Activated B cell treated with CpG ODN at 0.5 μM for 24 hours (primary cell): ENCODE data around the gene PDE1C. TPM values are rescaled to one million over a fixed set of nuclear protein-coding genes. Genes with fewer than 3 reads are reported as not detected.

ENCODE experiments used
- ATAC-seq: fragments of 200-7000 bp; cut with Tn5 transposase; one replicate; pipeline ENCODE4 v1.10.0; 2021; ENCODE audit warnings: low read depth, mild to moderate bottlenecking, moderate library complexity
- CTCF ChIA-PET: fragments of 350-600 bp; sonication (Branson Sonifier 250); formaldehyde crosslinking; loops from one replicate; lab custom pipeline; 2021; ENCODE audit warnings: antibody characterized with exemption; lab: Charles Lee
- POLR2A ChIA-PET: fragments of 350-600 bp; sonication (Branson Sonifier 250); formaldehyde crosslinking; loops from one replicate; lab custom pipeline; 2021; ENCODE audit warnings: antibody characterized with exemption; lab: Charles Lee
- DNase-seq: peaks from one replicate; pipeline ENCODE4 v3.0.0; 2022
- H3K27ac Mint-ChIP-seq: one replicate; pipeline ENCODE4 v1.8.0; 2020; ENCODE audit warnings: mixed read lengths
- H3K27me3 Mint-ChIP-seq: one replicate; pipeline ENCODE4 v1.8.0; 2021; ENCODE audit warnings: mixed read lengths
- H3K36me3 Mint-ChIP-seq: one replicate; pipeline ENCODE4 v1.8.0; 2021; ENCODE audit warnings: low read depth, mixed read lengths
- H3K4me1 Mint-ChIP-seq: one replicate; pipeline ENCODE4 v1.8.0; 2021; ENCODE audit warnings: mixed read lengths
- H3K4me3 Mint-ChIP-seq: one replicate; pipeline ENCODE4 v1.8.0; 2020; ENCODE audit warnings: mild to moderate bottlenecking, mixed read lengths
- H3K9me3 Mint-ChIP-seq: one replicate; pipeline ENCODE4 v1.8.0; 2020; ENCODE audit warnings: mixed read lengths
- intact Hi-C: fragments of 100-400 bp; cut with micrococcal nuclease; formaldehyde crosslinking; loops from one replicate; pipeline ENCODE4 v1.15.1; 2024
- total RNA-seq: library from RNA; stranded (reverse); gene quantifications from 2 replicates; pipeline ENCODE4 v1.2.3, GENCODE V29; 2022
- TF ChIP-seq, protein P1 (sequence below): fragments of 200-600 bp; IDR thresholded peaks from one replicate; pipeline ENCODE4 v1.8.0; 2022; ENCODE audit warnings: antibody characterized with exemption, mild to moderate bottlenecking

The PDE1C gene
- total RNA-seq, 1 donor from 2014 or later, result not detected

DNA sequence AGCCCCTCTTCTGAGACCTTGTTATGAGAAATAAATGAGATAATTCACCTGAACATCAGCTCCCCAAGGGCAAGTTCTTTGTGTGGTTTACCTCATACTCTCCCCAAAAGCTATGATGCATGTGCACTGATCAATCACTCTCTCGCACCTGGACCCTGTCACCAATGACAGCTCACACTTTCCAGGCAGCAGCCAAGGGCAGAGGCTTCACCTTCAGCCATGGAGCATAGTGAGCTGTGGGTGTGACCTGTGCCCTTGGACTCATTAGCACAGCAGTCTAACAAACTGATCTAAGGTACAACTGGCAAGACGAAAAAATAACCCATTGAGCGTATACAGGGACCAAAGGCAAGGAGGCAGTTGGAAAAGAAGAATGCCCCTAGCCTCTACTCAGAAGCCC, 17.0 kb downstream of the PDE1C start:
- TF ChIP-seq, protein P1, sequence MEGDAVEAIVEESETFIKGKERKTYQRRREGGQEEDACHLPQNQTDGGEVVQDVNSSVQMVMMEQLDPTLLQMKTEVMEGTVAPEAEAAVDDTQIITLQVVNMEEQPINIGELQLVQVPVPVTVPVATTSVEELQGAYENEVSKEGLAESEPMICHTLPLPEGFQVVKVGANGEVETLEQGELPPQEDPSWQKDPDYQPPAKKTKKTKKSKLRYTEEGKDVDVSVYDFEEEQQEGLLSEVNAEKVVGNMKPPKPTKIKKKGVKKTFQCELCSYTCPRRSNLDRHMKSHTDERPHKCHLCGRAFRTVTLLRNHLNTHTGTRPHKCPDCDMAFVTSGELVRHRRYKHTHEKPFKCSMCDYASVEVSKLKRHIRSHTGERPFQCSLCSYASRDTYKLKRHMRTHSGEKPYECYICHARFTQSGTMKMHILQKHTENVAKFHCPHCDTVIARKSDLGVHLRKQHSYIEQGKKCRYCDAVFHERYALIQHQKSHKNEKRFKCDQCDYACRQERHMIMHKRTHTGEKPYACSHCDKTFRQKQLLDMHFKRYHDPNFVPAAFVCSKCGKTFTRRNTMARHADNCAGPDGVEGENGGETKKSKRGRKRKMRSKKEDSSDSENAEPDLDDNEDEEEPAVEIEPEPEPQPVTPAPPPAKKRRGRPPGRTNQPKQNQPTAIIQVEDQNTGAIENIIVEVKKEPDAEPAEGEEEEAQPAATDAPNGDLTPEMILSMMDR, result no peak
- intact Hi-C loops, result no loop called here
- no peaks in the 10 kb centered on the region for H3K9me3 Mint-ChIP-seq
- no peaks in the 10 kb centered on the region for H3K27me3 Mint-ChIP-seq
- H3K27ac Mint-ChIP-seq, result no peak overlapping the region
- H3K4me3 Mint-ChIP-seq, result no peak overlapping the region
- H3K36me3 Mint-ChIP-seq, result no peaks in the 10 kb centered on the region
- no peak for DNase-seq
- H3K4me1 Mint-ChIP-seq, result peaks cover 10% of the 10 kb centered on the region
- CTCF ChIA-PET, result no interaction called here
- POLR2A ChIA-PET, result no interaction called here
- no peak for ATAC-seq

DNA sequence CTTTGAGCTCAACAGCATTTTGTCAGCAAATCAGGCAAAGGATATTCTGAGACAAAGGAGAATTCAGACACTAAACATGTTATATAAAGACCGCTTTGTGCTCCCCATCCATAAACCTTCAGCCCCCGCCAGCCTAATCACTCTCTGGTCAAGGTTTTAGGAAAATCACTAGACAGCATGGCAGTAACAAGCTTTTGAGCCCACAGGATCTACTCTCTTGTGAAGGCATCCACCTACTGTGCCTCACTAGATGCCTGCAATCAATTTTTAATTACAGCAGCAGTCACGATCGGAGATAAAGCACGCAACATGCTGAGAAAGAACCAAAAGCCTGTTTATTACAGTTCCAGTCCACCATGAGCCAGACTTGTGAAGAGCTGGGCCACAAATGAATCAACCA, 19.1 kb downstream of the PDE1C start:
- H3K4me1 Mint-ChIP-seq, result peaks cover 10% of the 10 kb centered on the region
- no peak overlapping the region for H3K27ac Mint-ChIP-seq
- no peaks in the 10 kb centered on the region for H3K27me3 Mint-ChIP-seq
- CTCF ChIA-PET, result no interaction called here
- intact Hi-C loops, result no loop called here
- no peak overlapping the region for H3K4me3 Mint-ChIP-seq
- TF ChIP-seq, protein P1, result no peak
- ATAC-seq (no peak), DNase-seq (no peak)
- POLR2A ChIA-PET, result no interaction called here
- no peaks in the 10 kb centered on the region for H3K36me3 Mint-ChIP-seq
- H3K9me3 Mint-ChIP-seq, result no peaks in the 10 kb centered on the region

DNA sequence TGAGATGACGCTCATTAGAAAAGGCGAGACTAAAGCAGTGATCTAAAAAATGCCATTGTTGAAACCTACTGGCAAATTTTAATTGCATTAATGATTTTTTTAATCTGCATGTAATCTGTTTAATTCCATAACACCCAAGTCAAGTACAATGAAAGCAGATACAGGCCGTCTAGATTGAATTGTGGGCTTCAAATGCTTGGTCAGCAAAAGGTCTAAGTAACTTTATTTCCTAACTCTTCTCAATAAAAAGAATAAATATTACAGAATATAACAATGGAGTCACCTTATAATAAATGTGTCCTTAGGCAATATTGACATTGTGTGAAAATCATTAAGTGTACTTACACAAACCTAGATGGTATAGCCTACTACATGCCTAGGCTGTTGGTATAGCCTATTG, 20.6 kb downstream of the PDE1C start:
- H3K4me1 Mint-ChIP-seq, result peaks cover 10% of the 10 kb centered on the region
- ATAC-seq (no peak), DNase-seq (no peak)
- intact Hi-C loops, result no loop called here
- H3K27me3 Mint-ChIP-seq, result no peaks in the 10 kb centered on the region
- no peaks in the 10 kb centered on the region for H3K36me3 Mint-ChIP-seq
- H3K4me3 Mint-ChIP-seq, result no peak overlapping the region
- ChIA-PET CTCF (no interaction called here), POLR2A (no interaction called here)
- no peaks in the 10 kb centered on the region for H3K9me3 Mint-ChIP-seq
- TF ChIP-seq, protein P1, result no peak
- no peak overlapping the region for H3K27ac Mint-ChIP-seq

DNA sequence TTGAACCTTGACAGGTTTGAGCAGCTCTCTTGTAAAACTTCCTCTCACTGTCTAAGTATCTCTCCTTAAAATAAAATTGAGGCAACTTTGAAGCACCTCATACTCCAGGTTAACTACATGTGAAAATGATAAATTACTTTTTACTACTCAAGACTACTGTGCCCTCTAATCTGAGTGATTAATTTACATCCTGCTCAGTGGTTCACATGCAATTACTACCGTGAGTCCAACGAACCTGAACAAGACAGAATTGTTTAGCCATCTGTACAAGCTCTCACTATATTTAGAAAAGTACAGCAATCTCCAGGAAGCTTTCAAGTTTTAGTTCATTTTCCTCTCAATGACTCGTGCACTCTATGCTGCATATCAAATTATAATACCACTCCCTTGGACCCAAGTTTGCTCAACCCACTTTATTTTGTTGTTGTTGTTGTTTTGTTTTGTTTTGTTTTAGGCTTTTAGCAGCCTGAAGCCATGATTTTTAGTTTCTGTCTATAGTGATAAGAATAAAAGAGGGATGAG, 21.2 kb downstream of the PDE1C start:
- no peaks in the 10 kb centered on the region for H3K9me3 Mint-ChIP-seq
- intact Hi-C loops, result no loop called here
- ChIA-PET POLR2A (no interaction called here), CTCF (no interaction called here)
- H3K36me3 Mint-ChIP-seq, result no peaks in the 10 kb centered on the region
- peaks cover 10% of the 10 kb centered on the region for H3K4me1 Mint-ChIP-seq
- TF ChIP-seq, protein P1, result no peak
- H3K27ac Mint-ChIP-seq, result no peak overlapping the region
- ATAC-seq (no peak), DNase-seq (no peak)
- H3K4me3 Mint-ChIP-seq, result no peak overlapping the region
- no peaks in the 10 kb centered on the region for H3K27me3 Mint-ChIP-seq

DNA sequence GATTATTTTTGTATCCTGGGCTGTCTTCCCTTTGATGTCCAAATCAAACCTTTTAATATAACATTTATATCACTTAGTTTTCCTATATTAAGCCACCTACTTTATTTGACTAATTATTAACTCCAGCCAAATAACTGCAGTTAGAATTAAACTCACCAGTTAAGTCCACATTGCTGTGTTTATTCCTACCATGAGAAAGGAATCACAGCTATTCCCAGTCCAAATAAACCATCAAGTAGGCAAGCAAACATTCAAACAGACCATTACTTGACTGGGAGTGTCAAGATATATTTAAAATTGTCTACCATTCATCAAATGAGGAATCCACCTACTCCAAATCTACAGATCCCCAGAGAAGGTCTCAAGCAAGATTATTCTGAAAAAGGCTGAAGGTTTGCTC, 22.4 kb downstream of the PDE1C start:
- Mint-ChIP-seq H3K4me3 (no peak overlapping the region), H3K9me3 (no peaks in the 10 kb centered on the region), H3K27me3 (no peaks in the 10 kb centered on the region), H3K27ac (no peak overlapping the region), H3K36me3 (no peaks in the 10 kb centered on the region), H3K4me1 (peaks cover 10% of the 10 kb centered on the region)
- ATAC-seq, result no peak
- ChIA-PET CTCF (no interaction called here), POLR2A (no interaction called here)
- TF ChIP-seq, protein P1, result no peak
- intact Hi-C loops, result no loop called here
- DNase-seq, result no peak
